Measurements from ENCODE around the gene TUBA4B.

The TUBA4B gene

GRCh38 chr2:219246559-219246958 is 6.5 kb upstream of the TUBA4B start:
- no peak for TF ChIP-seq CTCF (IDR thresholded peaks at IDR 0.05)

DNA sequence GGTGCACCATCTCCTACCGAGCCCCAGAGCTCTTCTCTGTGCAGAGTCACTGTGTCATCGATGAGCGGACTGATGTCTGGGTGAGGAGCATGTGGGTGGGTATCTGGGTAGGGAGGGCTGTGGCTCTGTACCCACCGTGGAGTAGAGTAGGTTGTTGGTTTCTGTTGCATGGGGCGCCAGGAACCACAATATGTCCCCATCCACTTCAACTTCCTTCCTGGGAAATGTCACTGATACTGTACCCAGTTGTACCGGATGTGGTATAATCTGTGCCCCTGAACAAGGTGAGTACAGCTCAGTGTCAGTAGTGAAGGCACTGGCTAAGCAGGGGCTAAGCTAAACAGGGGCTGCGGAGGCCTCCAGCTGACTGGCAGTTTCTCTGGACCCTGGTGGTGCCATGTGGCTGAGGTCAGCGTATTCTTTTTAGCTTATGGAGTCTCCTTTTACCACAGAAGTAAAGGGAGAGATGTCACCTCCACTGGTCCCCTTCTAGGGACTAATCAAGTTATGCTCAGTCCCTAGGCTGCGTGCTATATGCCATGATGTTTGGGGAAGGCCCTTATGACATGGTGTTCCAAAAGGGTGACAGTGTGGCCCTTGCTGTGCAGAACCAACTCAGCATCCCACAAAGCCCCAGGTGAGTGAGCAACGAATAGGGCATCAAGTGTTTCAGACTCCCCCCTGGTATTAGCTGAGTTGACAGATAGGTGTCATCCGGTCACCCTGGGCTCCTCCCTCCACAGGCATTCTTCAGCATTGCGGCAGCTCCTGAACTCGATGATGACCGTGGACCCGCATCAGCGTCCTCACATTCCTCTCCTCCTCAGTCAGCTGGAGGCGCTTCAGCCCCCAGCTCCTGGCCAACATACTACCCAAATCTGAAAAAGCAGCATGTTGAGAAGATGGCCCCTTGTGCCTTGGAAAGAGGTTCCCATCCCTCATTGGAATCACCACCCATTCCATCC is 5.1 kb upstream of the TUBA4B start:
- no peak for TF ChIP-seq CTCF (IDR thresholded peaks at IDR 0.05)

- TF ChIP-seq CTCF (IDR thresholded peaks at IDR 0.05) = no peak
Measured at GRCh38 chr2:219248845-219249202, 4.2 kb upstream of the TUBA4B start.

DNA sequence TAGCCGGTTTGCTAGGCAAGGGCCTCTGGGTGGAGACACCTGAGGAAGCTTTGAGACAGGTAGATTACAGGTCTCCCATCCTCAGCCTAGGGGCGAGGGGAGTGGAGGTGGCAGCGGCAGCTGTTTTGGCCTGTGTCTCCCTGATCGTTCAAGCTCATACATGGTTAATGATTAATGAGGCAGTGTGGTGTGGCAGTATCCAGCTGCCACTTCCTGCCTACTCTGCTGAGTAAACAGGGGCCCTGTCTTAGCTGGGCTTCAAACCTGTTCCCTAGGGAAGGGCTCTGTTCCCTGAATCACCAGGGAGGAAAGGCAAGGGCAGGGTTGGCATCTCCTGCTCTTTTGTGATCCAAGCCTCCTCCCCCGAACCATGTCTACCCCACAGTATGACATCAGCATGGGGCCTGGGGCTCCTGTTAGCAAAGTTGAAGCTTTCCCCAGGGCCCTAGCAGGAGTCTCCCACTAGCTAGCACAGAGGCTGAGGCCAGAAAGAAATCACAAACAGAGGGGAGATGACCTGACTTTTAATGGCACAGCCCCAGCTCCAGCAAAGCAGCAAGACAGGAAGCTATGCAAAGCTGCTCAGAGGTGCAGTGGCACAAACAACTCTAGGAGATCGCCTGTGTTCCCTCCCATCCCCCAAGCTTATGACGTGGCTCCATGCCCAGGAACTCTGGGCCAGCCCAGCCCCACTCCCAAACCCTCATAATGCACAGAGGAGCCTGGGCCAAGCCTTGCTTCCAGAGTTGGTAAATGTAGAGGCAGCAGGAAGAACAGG is 3.7 kb upstream of the TUBA4B start:
- TF ChIP-seq CTCF (IDR thresholded peaks at IDR 0.05) = no peak

- no peak for TF ChIP-seq CTCF (IDR thresholded peaks at IDR 0.05)
Measured at GRCh38 chr2:219250049-219250781, 2.8 kb upstream of the TUBA4B start.

DNA sequence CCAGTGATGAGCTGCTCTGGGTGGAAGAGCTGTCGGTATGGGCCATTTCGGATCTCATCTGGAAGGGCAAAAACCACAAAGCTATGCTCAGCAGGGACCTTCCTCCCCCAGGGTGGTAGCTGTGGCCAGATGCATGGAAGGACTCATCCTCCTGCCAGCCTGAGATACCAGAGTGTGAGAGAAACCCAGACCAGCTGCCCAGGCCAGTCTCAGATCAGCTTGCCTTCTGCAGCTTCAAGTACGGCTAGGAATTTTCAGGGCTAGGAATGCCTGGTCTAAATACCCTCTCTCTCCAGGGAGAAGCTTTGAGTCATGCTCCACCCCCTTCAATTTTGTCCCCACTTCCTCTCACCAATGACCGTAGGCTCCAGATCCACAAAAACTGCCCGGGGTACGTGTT is 1.4 kb upstream of the TUBA4B start:
- TF ChIP-seq CTCF (IDR thresholded peaks at IDR 0.05) = no peak

DNA sequence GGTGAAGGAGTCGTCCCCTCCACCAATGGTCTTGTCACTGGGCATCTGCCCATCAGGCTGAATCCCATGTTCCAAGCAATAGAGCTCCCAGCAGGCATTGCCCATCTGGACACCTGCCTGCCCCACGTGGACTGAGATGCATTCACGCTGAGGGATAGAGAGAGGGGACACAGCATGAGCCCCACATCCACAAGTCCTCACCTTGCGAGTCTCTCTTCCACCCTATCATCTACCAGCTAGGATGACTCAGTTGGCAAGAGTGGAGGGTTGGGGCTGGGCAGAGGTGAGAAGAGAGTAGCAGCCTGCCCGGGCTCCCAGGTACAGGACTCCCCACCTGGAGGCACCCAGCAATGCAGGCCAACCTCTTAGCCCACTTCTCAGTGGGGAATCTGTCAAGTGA is 959 bp upstream of the TUBA4B start:
- TF ChIP-seq CTCF (IDR thresholded peaks at IDR 0.05) = no peak

All from LNCAP (cell line).